ENCODE results near the gene CBLIF. TPM values are rescaled to one million over a fixed set of nuclear protein-coding genes. Genes with fewer than 3 reads are reported as not detected.

CBLIF gene
- total RNA-seq, 1 experiment from 2014 or later: not detected

DNA sequence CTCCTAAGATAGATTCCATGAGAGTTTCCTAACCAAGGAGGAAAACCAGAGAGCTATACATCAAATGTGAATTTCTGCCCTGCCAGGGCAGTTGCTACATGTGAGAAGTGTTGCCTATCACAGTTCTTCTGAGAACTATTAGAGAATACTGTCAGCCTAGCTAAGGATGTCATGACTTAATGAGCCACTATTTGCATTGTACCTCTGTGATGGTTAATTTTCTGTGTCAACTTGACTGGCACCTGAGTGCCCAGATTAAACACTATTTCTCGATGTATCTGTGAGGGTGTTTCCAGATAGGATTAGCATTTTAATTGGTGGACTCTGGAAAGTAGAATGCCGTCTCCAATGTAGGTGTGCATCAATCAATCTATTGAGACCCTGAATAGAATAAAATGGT, 22.6 kb upstream of the CBLIF start:
- no peak for DNase-seq
- Histone ChIP-seq H3K4me3 (no peak overlapping the region), H2AFZ (no peak overlapping the region), H3K9me3 (ENCODE audit: insufficient read depth, low read depth) (no peaks in the 10 kb centered on the region; the same call in 1 of the 2 replicates), H3K4me2 (no peak overlapping the region), H3K27ac (no peak overlapping the region), H4K20me1 (ENCODE audit: insufficient read depth) (no peaks in the 10 kb centered on the region), H3K36me3 (ENCODE audit: low read depth) (no peaks in the 10 kb centered on the region), H3K27me3 (ENCODE audit: insufficient read depth, low read depth) (no peaks in the 10 kb centered on the region), H3K4me1 (replicated peaks; ENCODE audit: insufficient read depth) (peaks cover 20% of the 10 kb centered on the region), H3F3A (ENCODE audit: insufficient read depth, low read depth) (peaks cover 11% of the 10 kb centered on the region; the same call in 1 of the 2 replicates), H3K79me2 (ENCODE audit: low read depth) (no peaks in the 10 kb centered on the region), H3K9me2 (ENCODE audit: insufficient read depth) (no peaks in the 10 kb centered on the region)
- intact Hi-C loops (cut with micrococcal nuclease; ENCODE audit: unreplicated experiment): no loop called here
- TF ChIP-seq CTCF (conservative IDR thresholded peaks at IDR 0.05) (no peak), EZH2 (IDR thresholded peaks at IDR 0.05; ENCODE audit: low read depth) (no peak)
- POLR2A ChIA-PET (ENCODE audit: unreplicated experiment): interaction anchor here (0.6 kb wide), 1 partner anchor 17 kb away, joined by 3 read pairs; no protein-coding TSS in a partner anchor
- CTCF ChIA-PET: no interaction called here
- no TSS peak for BruUV-seq (replicated peaks)

DNA sequence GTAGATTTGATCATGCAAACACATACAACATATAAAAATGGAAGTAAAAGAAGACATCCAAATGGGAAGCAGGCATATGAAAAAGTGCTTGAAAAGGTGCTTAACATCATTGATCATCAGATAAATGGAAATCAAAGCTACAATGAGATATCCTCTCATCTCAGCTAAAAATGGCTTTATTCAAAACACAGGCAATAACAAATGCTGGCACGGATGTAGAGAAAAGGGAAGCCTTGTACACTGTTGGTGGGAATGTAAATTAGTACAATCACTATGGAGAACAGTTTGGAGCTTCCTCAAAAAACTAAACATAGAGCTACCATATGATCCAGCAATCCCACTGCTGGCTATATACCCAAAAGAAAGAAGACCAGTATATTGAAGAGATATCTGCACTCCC, 21.5 kb upstream of the CBLIF start:
- BruUV-seq (replicated peaks): no TSS peak
- Histone ChIP-seq H3K4me2 (no peak overlapping the region), H3K79me2 (ENCODE audit: low read depth) (no peaks in the 10 kb centered on the region), H3K9me2 (ENCODE audit: insufficient read depth) (no peaks in the 10 kb centered on the region), H3K27ac (no peak overlapping the region), H3K36me3 (ENCODE audit: low read depth) (no peaks in the 10 kb centered on the region), H3K4me1 (replicated peaks; ENCODE audit: insufficient read depth) (peaks cover 20% of the 10 kb centered on the region), H3F3A (ENCODE audit: insufficient read depth, low read depth) (peaks cover 11% of the 10 kb centered on the region; the same call in 1 of the 2 replicates), H3K27me3 (ENCODE audit: insufficient read depth, low read depth) (no peaks in the 10 kb centered on the region), H3K4me3 (no peak overlapping the region), H3K9me3 (ENCODE audit: insufficient read depth, low read depth) (no peaks in the 10 kb centered on the region; the same call in 1 of the 2 replicates), H2AFZ (no peak overlapping the region), H4K20me1 (ENCODE audit: insufficient read depth) (no peaks in the 10 kb centered on the region)
- ChIA-PET POLR2A (ENCODE audit: unreplicated experiment) (interaction anchor here (0.7 kb wide), 1 partner anchor 1490 kb away, joined by 6 read pairs; no protein-coding TSS in a partner anchor), CTCF (no interaction called here)
- intact Hi-C loops (cut with micrococcal nuclease; ENCODE audit: unreplicated experiment): no loop called here
- no peak for DNase-seq
- TF ChIP-seq EZH2 (IDR thresholded peaks at IDR 0.05; ENCODE audit: low read depth) (no peak), CTCF (conservative IDR thresholded peaks at IDR 0.05) (no peak)

- DNase-seq: peak in 1 of 2 experiments; percentile 67
- TF ChIP-seq EZH2 (IDR thresholded peaks at IDR 0.05; ENCODE audit: low read depth) (no peak), CTCF (conservative IDR thresholded peaks at IDR 0.05) (no peak)
- Histone ChIP-seq H3K9me2 (ENCODE audit: insufficient read depth) (no peaks in the 10 kb centered on the region), H3K79me2 (ENCODE audit: low read depth) (no peaks in the 10 kb centered on the region), H3K9me3 (ENCODE audit: insufficient read depth, low read depth) (no peaks in the 10 kb centered on the region; the same call in 1 of the 2 replicates), H3K27ac (0 out of 2 replicates have a peak within 1 kb of the TSS, but pooled peaks have one; percentile 27), H3K4me1 (replicated peaks; ENCODE audit: insufficient read depth) (peaks cover 20% of the 10 kb centered on the region), H3K4me2 (no peak within 1 kb of the TSS), H3K4me3 (no peak within 1 kb of the TSS), H4K20me1 (ENCODE audit: insufficient read depth) (no peaks in the 10 kb centered on the region), H3K36me3 (ENCODE audit: low read depth) (no peaks in the 10 kb centered on the region), H3F3A (ENCODE audit: insufficient read depth, low read depth) (peaks cover 11% of the 10 kb centered on the region; the same call in 1 of the 2 replicates), H3K27me3 (ENCODE audit: insufficient read depth, low read depth) (no peaks in the 10 kb centered on the region), H2AFZ (no peak within 1 kb of the TSS)
- BruUV-seq (replicated peaks): no TSS peak
- CTCF ChIA-PET: interaction anchor here (0.6 kb wide), 1 partner anchor 143 kb away, joined by 3 read pairs; no protein-coding TSS in a partner anchor
- intact Hi-C loops (cut with micrococcal nuclease; ENCODE audit: unreplicated experiment): no loop called here
- POLR2A ChIA-PET (ENCODE audit: unreplicated experiment): interaction anchor here (0.7 kb wide), 1 partner anchor 1490 kb away, joined by 6 read pairs; no protein-coding TSS in a partner anchor
These were observed 21.1 kb upstream of the CBLIF start, which contains the start of gene TCN1 for GRCh38 chr11:59866397-59866796. TCN1 (minus strand) TSS chr11:59866487; CDS start chr11:59866470, 17 bp downstream.
